Measurements from ENCODE around the gene SFXN3.
"Not testable (repeated sequence)": the region's sequence is repeated elsewhere in the genome, so short reads cannot be mapped to it uniquely, and the experiment has no call there.

The SFXN3 gene

DNA sequence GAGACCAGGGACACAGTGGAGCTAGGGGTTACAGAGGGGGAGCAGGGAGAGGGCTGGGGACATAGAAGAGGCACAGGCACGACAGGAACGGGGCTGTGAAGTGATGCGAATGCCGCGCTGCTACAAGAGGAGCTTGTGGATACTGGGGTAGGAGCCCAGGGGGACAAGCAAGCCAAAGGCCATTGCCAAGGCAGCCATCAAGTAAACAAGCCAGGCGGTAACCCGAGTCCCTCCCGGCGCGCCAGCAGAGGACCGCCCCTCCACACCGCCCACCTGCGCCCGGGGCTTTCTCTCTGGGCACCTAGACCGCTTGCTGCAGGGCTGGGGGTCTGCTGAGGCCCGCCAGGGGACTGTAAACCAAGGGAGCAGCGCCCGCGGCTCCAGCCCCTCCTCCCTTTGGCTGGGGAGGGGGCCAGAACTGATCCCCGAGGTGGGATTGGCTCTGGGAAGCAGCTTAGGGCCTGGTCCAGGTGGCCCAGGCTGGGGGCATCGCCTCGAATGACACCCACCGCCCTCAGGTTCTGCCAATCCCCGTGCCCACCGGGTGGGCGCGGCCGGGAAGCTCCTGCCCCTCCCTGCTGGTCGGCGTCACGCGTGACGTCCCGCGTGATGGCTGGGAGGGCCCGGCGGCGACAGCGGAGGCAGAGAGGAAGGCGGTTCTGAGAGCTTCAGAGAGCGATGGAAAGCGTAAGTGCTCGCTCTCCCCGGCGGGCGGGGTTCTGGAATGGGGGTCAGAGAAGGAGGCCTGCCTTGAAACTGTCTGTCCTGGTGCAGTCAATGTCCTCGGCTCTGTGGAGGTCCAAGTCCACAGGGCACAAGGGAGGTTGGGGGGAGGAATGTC lies 982 bp downstream of the SFXN3 start:
- peak; percentile 68 for DNase-seq (ENCODE audit: low read depth)
- peak overlapping the region; percentile 80 for H3K4me3 ChIP-seq (ENCODE audit: low read depth, low read length)
- no peak for TF ChIP-seq CTCF (conservative IDR thresholded peaks at IDR 0.05; ENCODE audit: low read depth, low read length)

GRCh38 chr10:101032637-101033224 lies 1.7 kb downstream of the SFXN3 start:
- peak overlapping the region; percentile 80 for H3K4me3 ChIP-seq (ENCODE audit: low read depth, low read length)
- peak; percentile 88 for DNase-seq (ENCODE audit: low read depth)
- no peak for TF ChIP-seq CTCF (conservative IDR thresholded peaks at IDR 0.05; ENCODE audit: low read depth, low read length)

DNA sequence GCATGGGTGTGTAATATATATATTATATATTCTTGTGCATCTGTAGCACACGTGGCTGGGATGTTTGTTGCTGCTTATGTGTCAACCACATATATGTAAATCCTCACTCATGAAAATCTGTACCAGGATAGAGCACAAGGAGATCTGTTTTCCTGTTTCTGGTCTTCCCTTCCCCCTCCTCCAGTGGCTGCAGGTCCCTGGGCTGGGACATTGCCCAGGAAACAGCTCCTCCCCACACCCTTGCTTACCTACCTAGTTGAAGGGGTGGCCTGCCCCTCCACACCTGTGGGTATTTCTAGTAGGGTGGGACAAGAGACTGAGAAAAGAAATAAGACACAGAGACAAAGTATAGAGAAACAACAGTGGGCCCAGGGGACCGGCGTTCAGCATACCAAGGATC lies 2.2 kb downstream of the SFXN3 start:
- DNase-seq (ENCODE audit: low read depth) = no peak
- no peak for TF ChIP-seq CTCF (conservative IDR thresholded peaks at IDR 0.05; ENCODE audit: low read depth, low read length)
- H3K4me3 ChIP-seq (ENCODE audit: low read depth, low read length) = peak overlapping the region; percentile 80

GRCh38 chr10:101034404-101034803 lies 3.4 kb downstream of the SFXN3 start:
- H3K4me3 ChIP-seq (ENCODE audit: low read depth, low read length); DNase-seq (ENCODE audit: low read depth): not testable (repeated sequence)

GRCh38 chr10:101035314-101035713 lies 4.3 kb downstream of the SFXN3 start:
- no peak for TF ChIP-seq CTCF (conservative IDR thresholded peaks at IDR 0.05; ENCODE audit: low read depth, low read length)
- no peak overlapping the region for H3K4me3 ChIP-seq (ENCODE audit: low read depth, low read length)

GRCh38 chr10:101035916-101036702 lies 5.1 kb downstream of the SFXN3 start:
- no peak for DNase-seq (ENCODE audit: low read depth)
- TF ChIP-seq CTCF (conservative IDR thresholded peaks at IDR 0.05; ENCODE audit: low read depth, low read length) = no peak
- no peak overlapping the region for H3K4me3 ChIP-seq (ENCODE audit: low read depth, low read length)

More at GRCh38 chr10:101035314-101035713, 4.3 kb downstream of the SFXN3 start:
- no peak for DNase-seq (ENCODE audit: low read depth)

GRCh38 chr10:101036726-101037125 lies 5.7 kb downstream of the SFXN3 start:
- no peak overlapping the region for H3K4me3 ChIP-seq (ENCODE audit: low read depth, low read length)
- TF ChIP-seq CTCF (conservative IDR thresholded peaks at IDR 0.05; ENCODE audit: low read depth, low read length) = no peak
- no peak for DNase-seq (ENCODE audit: low read depth)

All from choroid plexus epithelial cell (primary cell).